T-cell (primary cell): ENCODE results near the gene PTPRJ. TPM values are rescaled to one million over a fixed set of nuclear protein-coding genes. Genes with fewer than 3 reads are reported as not detected.

Source experiments
- ATAC-seq, 4 experiments: fragments of 200-7000 bp in 3 of 4; fragments of 150-1000 bp in 1 of 4; cut with Tn5 transposase; replicated peaks in 1 of 4; 1 replicate in 3 of 4; 2 replicates in 1 of 4; pipeline ENCODE4 v1.10.0; 2021; ENCODE audit warnings: moderate library complexity in 3 of 4, mild to moderate bottlenecking in 2 of 4, moderate number of reproducible peaks in 1 of 4
- CTCF ChIA-PET, 2 donors: fragments of 300-600 bp; sonication (Branson Sonifier 250); formaldehyde crosslinking; loops; one replicate each; lab custom pipeline; 2022; ENCODE audit warnings: antibody characterized with exemption in 2 of 2; lab: Charles Lee
- POLR2A ChIA-PET, 2 donors: fragments of 300-600 bp; sonication (Branson Sonifier 250); formaldehyde crosslinking; loops; one replicate each; lab custom pipeline; 2022; ENCODE audit warnings: antibody characterized with exemption in 2 of 2; lab: Charles Lee
- DNase-seq, 35 experiments: peaks; one replicate each; pipeline versions ENCODE4 v3.0.0 to v3.0.0-alpha.2; 2013 to 2023
- H3K27ac ChIP-seq: one replicate; pipeline ENCODE4 v1.5.1; 2013; ENCODE audit warnings: low read length
- H3K27me3 ChIP-seq, 2 experiments: replicated peaks in 1 of 2; 1 replicate in 1 of 2; 2 replicates in 1 of 2; pipeline versions ENCODE4 v1.6.1 to v1.7.0; 2013; ENCODE audit warnings: low read length in 1 of 2, mixed read lengths in 1 of 2; ENCODE audit not compliant: control insufficient read depth in 2 of 2, insufficient read depth in 2 of 2; ENCODE audit errors: extremely low read depth in 1 of 2
- H3K36me3 ChIP-seq, 2 donors: 1 replicate in 1 of 2; 2 replicates in 1 of 2; pipeline versions ENCODE4 v1.6.1 to v1.7.0; 2013; ENCODE audit warnings: low read length in 1 of 2; ENCODE audit not compliant: control insufficient read depth in 2 of 2, insufficient read depth in 1 of 2; ENCODE audit errors: extremely low read depth in 1 of 2
- H3K4me1 ChIP-seq, 2 experiments: 1 replicate in 1 of 2; 2 replicates in 1 of 2; pipeline versions ENCODE4 v1.6.1 to v1.7.0; 2013; ENCODE audit warnings: low read length in 2 of 2, mixed read lengths in 1 of 2; ENCODE audit not compliant: insufficient read depth in 2 of 2, control insufficient read depth in 1 of 2; ENCODE audit errors: extremely low read depth in 1 of 2
- H3K4me3 ChIP-seq, 2 donors: 1 replicate in 1 of 2; 2 replicates in 1 of 2; pipeline versions ENCODE4 v1.5.1 to v1.7.0; 2013; ENCODE audit warnings: mild to moderate bottlenecking in 2 of 2, low read length in 1 of 2, moderate library complexity in 1 of 2; ENCODE audit not compliant: control insufficient read depth in 1 of 2; ENCODE audit errors: extremely low read depth in 1 of 2
- H3K9me3 ChIP-seq: 2 replicates; pipeline ENCODE4 v1.7.0; 2013
- H3K27ac Mint-ChIP-seq, 2 donors: one replicate each; pipeline ENCODE4 v1.8.0; 2020 to 2021; ENCODE audit warnings: mild to moderate bottlenecking in 2 of 2, mixed read lengths in 2 of 2
- H3K27me3 Mint-ChIP-seq, 2 donors: one replicate each; pipeline ENCODE4 v1.8.0; 2021 to 2022; ENCODE audit warnings: mixed read lengths in 2 of 2
- H3K36me3 Mint-ChIP-seq: one replicate; pipeline ENCODE4 v1.8.0; 2021; ENCODE audit warnings: mixed read lengths
- H3K4me1 Mint-ChIP-seq, 3 donors: one replicate each; pipeline ENCODE4 v1.8.0; 2020 to 2022; ENCODE audit warnings: mixed read lengths in 3 of 3, mild to moderate bottlenecking in 1 of 3
- H3K4me3 Mint-ChIP-seq, 3 donors: one replicate each; pipeline ENCODE4 v1.8.0; 2020 to 2022; ENCODE audit warnings: mild to moderate bottlenecking in 3 of 3, mixed read lengths in 3 of 3, moderate library complexity in 3 of 3
- H3K9me3 Mint-ChIP-seq, 3 donors: one replicate each; pipeline ENCODE4 v1.8.0; 2020 to 2022; ENCODE audit warnings: mixed read lengths in 3 of 3
- WGBS: methylation state at CpG from one replicate; pipeline ENCODE4 v1.1.5; 2013; ENCODE audit warnings: missing lambda C conversion rate; ENCODE audit not compliant: insufficient coverage; 5-methylcytosine and 5-hydroxymethylcytosine counted together
- total RNA-seq, 35 experiments: library from RNA in 6 of 35; stranded (reverse) in 6 of 35; fragments of 120-200 nt in 1 of 35; gene quantifications; one replicate each; pipeline versions ENCODE4 v1.2.1 to v1.2.4 and lab custom pipeline; 2013 to 2026

PTPRJ gene
- total RNA-seq, 5 donors from 2014 or later (not counting 1 experiment from before 2014, with no cell fraction given): 44.8 to 71.0 (median 57.9) TPM

DNA sequence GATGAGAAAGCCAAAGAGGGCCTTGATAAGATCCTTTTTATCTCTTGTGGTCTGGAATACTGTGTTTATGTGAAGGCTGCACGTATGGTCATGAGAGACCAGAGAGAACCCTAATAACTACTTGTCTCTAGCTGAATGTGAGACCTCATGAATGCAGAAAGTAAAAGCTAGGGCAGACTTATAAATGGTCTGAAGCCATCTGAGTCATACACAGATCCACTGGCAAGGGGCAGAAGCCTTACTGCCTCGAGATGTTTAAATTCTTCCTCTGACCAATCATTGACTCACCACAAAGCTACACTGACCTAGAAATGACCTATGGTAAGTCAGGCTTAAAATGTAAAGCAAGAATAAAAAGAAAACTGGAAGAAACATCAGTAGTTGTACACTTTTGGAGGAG is 213.5 kb downstream of the PTPRJ start:
- H3K4me1 ChIP-seq: peaks cover 0 to 3% of the 10 kb centered on the region in 2 experiments
- no CpG with 5 or more reads among the region's 2 CpGs for WGBS
- H3K4me3 Mint-ChIP-seq: no peak overlapping the region
- H3K9me3 ChIP-seq: no peaks in the 10 kb centered on the region
- peaks cover 0 to 3% of the 10 kb centered on the region in 2 donors for H3K27me3 Mint-ChIP-seq
- peaks cover 0 to 12% of the 10 kb centered on the region in 2 experiments for H3K27me3 ChIP-seq
- no peak overlapping the region for H3K27ac Mint-ChIP-seq
- H3K36me3 ChIP-seq: no peaks in the 10 kb centered on the region
- peaks cover 0 to 30% (median 26%) of the 10 kb centered on the region in 3 donors for H3K4me1 Mint-ChIP-seq
- ATAC-seq (no peak), DNase-seq (no peak)
- H3K9me3 Mint-ChIP-seq: peaks cover 17 to 46% (median 29%) of the 10 kb centered on the region in 3 donors
- ChIA-PET POLR2A (no interaction called here), CTCF (no interaction called here)
- peaks cover 26% of the 10 kb centered on the region for H3K36me3 Mint-ChIP-seq
- H3K4me3 ChIP-seq: no peak overlapping the region
- H3K27ac ChIP-seq: no peak overlapping the region

DNA sequence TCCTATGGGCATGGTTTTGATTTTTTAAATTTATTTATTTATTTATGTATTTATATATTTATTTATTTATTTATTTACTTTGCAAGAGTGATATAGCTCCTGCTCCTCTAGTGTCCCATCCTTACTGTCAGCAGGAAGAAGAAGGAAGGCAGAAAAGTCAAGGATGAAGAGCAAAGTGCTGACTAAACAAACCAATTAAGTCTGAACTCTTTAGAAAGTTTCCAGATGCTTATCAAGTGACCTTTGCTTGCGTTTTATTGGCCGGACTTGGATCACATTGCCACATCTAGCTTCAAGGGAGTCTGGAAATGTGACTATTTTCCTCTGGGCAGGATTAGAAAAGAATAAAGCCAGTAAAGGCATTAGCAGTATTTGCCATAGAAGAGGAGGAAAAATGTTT is 227.5 kb downstream of the PTPRJ start:
- ChIA-PET CTCF (no interaction called here), POLR2A (no interaction called here)

DNA sequence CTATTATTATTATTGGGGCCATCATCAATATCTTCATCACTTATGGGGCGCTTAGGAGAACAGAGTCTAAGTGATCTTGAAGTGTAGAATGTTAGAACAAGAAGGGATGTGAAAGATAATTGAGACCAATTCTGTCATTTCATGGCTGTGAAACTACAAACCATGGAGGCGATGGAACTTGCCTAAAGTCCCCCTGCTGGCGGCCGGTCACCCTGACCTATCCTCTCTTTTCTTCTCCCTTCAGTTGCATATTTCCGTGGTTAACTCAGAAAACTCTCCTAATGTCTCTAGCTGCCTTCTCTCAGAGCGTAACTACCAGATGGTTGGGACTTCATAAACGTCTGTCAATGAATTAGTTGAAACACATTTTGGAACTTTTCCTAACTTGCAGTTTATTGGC is 229.7 kb downstream of the PTPRJ start:
- H3K4me3 ChIP-seq: no peak overlapping the region
- H3K27me3 ChIP-seq: peaks cover 0 to 7% of the 10 kb centered on the region in 2 experiments
- no peak overlapping the region for H3K4me3 Mint-ChIP-seq
- DNase-seq (no peak), ATAC-seq (no peak)
- H3K9me3 Mint-ChIP-seq: no peaks in the 10 kb centered on the region
- H3K4me1 ChIP-seq: no peaks in the 10 kb centered on the region
- no peaks in the 10 kb centered on the region for H3K36me3 ChIP-seq
- no peak overlapping the region for H3K27ac Mint-ChIP-seq
- no peaks in the 10 kb centered on the region for H3K36me3 Mint-ChIP-seq
- ChIA-PET CTCF (no interaction called here), POLR2A (no interaction called here)
- H3K27me3 Mint-ChIP-seq: peaks cover 10 to 12% of the 10 kb centered on the region in 2 donors
- WGBS: 73% methylated on average over 3 of the region's 7 CpGs
- H3K9me3 ChIP-seq: no peaks in the 10 kb centered on the region
- no peak overlapping the region for H3K27ac ChIP-seq
- H3K4me1 Mint-ChIP-seq: peaks cover 0 to under 1% (median 0%) of the 10 kb centered on the region in 3 donors

More for the DNA sequence above, 227.5 kb downstream of the PTPRJ start:
- no peaks in the 10 kb centered on the region for H3K4me1 ChIP-seq
- Mint-ChIP-seq H3K27ac (no peak overlapping the region), H3K36me3 (no peaks in the 10 kb centered on the region), H3K9me3 (no peaks in the 10 kb centered on the region), H3K4me3 (no peak overlapping the region), H3K4me1 (no peaks in the 10 kb centered on the region), H3K27me3 (peaks cover 10 to 12% of the 10 kb centered on the region in 2 donors)
- H3K9me3 ChIP-seq: no peaks in the 10 kb centered on the region
- ATAC-seq (no peak), DNase-seq (no peak)
- WGBS: 80% methylated on average over 2 of the region's 2 CpGs
- H3K27ac ChIP-seq: no peak overlapping the region
- peaks cover 0 to 7% of the 10 kb centered on the region in 2 experiments for H3K27me3 ChIP-seq
- H3K4me3 ChIP-seq: no peak overlapping the region
- no peaks in the 10 kb centered on the region for H3K36me3 ChIP-seq

DNA sequence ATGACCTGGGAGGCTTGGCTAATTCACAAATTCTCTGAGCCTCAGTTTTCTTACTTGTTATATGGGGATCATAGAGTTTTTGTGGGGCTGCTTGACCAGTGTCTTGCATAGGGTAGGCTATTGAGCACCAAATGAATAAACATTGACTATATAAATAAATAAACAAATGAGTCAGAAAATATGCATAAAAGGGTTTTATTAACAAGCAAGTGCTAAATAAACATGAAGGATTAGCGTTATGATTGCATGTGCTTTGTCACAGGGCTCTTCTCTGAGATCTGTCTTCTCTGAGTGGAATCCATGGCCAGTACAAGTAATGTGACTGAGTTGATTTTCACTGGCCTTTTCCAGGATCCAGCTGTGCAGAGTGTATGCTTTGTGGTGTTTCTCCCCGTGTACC is 236.2 kb downstream of the PTPRJ start, which contains the start of gene OR4B1:
OR4B1 (plus strand) TSS at position 301 of the 400 bp plus-strand sequence; CDS start at position 301, 0 bp downstream.
- Mint-ChIP-seq H3K27me3 (peaks cover 1 to 9% of the 10 kb centered on the region in 2 donors), H3K4me1 (peaks cover 0 to 2% (median 0%) of the 10 kb centered on the region in 3 donors), H3K4me3 (no peak within 1 kb of the TSS), H3K9me3 (no peaks in the 10 kb centered on the region), H3K27ac (no peak within 1 kb of the TSS), H3K36me3 (no peaks in the 10 kb centered on the region)
- no peaks in the 10 kb centered on the region for H3K27me3 ChIP-seq
- DNase-seq (no peak), ATAC-seq (no peak)
- ChIA-PET POLR2A (no interaction called here), CTCF (no interaction called here)
- no peak within 1 kb of the TSS for H3K4me3 ChIP-seq
- no peaks in the 10 kb centered on the region for H3K4me1 ChIP-seq
- no peaks in the 10 kb centered on the region for H3K9me3 ChIP-seq
- no peaks in the 10 kb centered on the region for H3K36me3 ChIP-seq
- H3K27ac ChIP-seq: no peak within 1 kb of the TSS
- 69% methylated on average over 2 of the region's 2 CpGs for WGBS

Other genes starting within 250 kb of the PTPRJ start
- gene FNBP4, start 213.2 kb upstream of the PTPRJ start, total RNA-seq: 100 to 1,000 TPM; 249 to 308 (median 276) TPM
- 10 to 100 TPM; 47.1 to 65.6 (median 52.5) TPM for gene NUP160, start 132.2 kb upstream of the PTPRJ start, total RNA-seq
- not detected for gene OR4B1, start 236.3 kb downstream of the PTPRJ start, total RNA-seq